A549 (cell line): Measurements from ENCODE around the gene CCDC18. TPM values are rescaled to one million over a fixed set of nuclear protein-coding genes. Genes with fewer than 3 reads are reported as not detected.

ENCODE experiments used
- ATAC-seq, 2 experiments: fragments of 200-7000 bp in 1 of 2; fragments of >200 bp in 1 of 2; cut with Nextera tagmentation in 1 of 2; cut with Tn5 transposase in 1 of 2; 3 replicates each; pipeline versions ENCODE4 v1.8.0 to v1.9.1; 2018 to 2020; ENCODE audit warnings: mild to moderate bottlenecking in 1 of 2, moderate library complexity in 1 of 2
- CTCF ChIA-PET: fragments of 300-600 bp; sonication (Branson Sonifier 250); formaldehyde crosslinking; extraction: SDS; loops from one replicate; lab custom pipeline; 2021; ENCODE audit warnings: antibody characterized with exemption, inconsistent platforms; lab: Yijun Ruan, JAX
- POLR2A ChIA-PET: fragments of 350-600 bp; formaldehyde crosslinking; extraction: SDS; loops from one replicate; lab custom pipeline; 2021; ENCODE audit warnings: antibody characterized with exemption, inconsistent platforms; lab: Yijun Ruan, JAX
- DNase-seq, 2 experiments: peaks; one replicate each; pipeline versions ENCODE4 v3.0.0 to v3.0.0-alpha.2; 2011 to 2016; ENCODE audit warnings: low read depth in 1 of 2, low spot score in 1 of 2
- FAIRE-seq: peaks from 2 replicates; lab custom pipeline; 2011; peaks lifted over from hg19 to GRCh38; lab: Jason Lieb, UNC
- H3K27ac ChIP-seq, 2 experiments: fragments of >200 bp; sonication (Bioruptor Twin); formaldehyde crosslinking; 3 replicates each; pipeline ENCODE4 v1.5.1; 2016 to 2017
- H3K4me1 ChIP-seq: fragments of >200 bp; sonication (Bioruptor Twin); formaldehyde crosslinking; 3 replicates; pipeline ENCODE4 v1.6.1; 2016
- H3K4me2 ChIP-seq: fragments of >200 bp; sonication (Bioruptor Twin); formaldehyde crosslinking; 3 replicates; pipeline ENCODE4 v1.6.1; 2016
- H3K4me3 ChIP-seq: fragments of >200 bp; sonication (Bioruptor Twin); formaldehyde crosslinking; 3 replicates; pipeline ENCODE4 v1.5.1; 2016
- H3K9me3 ChIP-seq: fragments of >200 bp; sonication (Bioruptor Twin); formaldehyde crosslinking; 3 replicates; pipeline ENCODE4 v1.6.1; 2016
- CBX2 ChIP-seq: fragments of 200-600 bp; sonication (generic); IDR thresholded peaks from 2 replicates; pipeline ENCODE4 v1.6.1; 2016; ENCODE audit warnings: low read depth, mild to moderate bottlenecking, borderline replicate concordance
- CBX8 ChIP-seq: fragments of 200-600 bp; sonication (generic); IDR thresholded peaks from 2 replicates; pipeline ENCODE4 v1.6.1; 2016
- CEBPB ChIP-seq, 2 experiments: fragments of >200 bp in 1 of 2; sonication (Bioruptor Twin) in 1 of 2; formaldehyde crosslinking in 1 of 2; IDR thresholded peaks; 2 replicates each; pipeline ENCODE4 v1.6.1; 2012 to 2016
- CHD2 ChIP-seq: fragments of 150-350 bp; IDR thresholded peaks from 2 replicates; pipeline ENCODE4 v1.6.1; 2014; ENCODE audit warnings: low read length; ENCODE audit not compliant: partially characterized antibody
- ESRRA ChIP-seq: fragments of 150-350 bp; IDR thresholded peaks from 2 replicates; pipeline ENCODE4 v1.6.1; 2014; ENCODE audit warnings: mild to moderate bottlenecking, low read length, borderline replicate concordance
- FOSL2 ChIP-seq, 2 experiments: fragments of 450-650 bp in 1 of 2; fragments of >200 bp in 1 of 2; sonication (Bioruptor Twin) in 1 of 2; formaldehyde crosslinking; IDR thresholded peaks; 2 replicates each; pipeline versions ENCODE4 v1.5.0 to v1.6.1; 2016 to 2020; ENCODE audit warnings: mild to moderate bottlenecking in 1 of 2, moderate library complexity in 1 of 2
- HDAC2 ChIP-seq: fragments of 200-600 bp; sonication (generic); IDR thresholded peaks from 2 replicates; pipeline ENCODE4 v1.6.1; 2016
- HEYL ChIP-seq: fragments of 250-450 bp; sonication (Bioruptor Pico); IDR thresholded peaks from 2 replicates; pipeline ENCODE4 v1.8.0; 2021; ENCODE audit warnings: mild to moderate bottlenecking, moderate library complexity
- KDM5A ChIP-seq: fragments of 200-600 bp; sonication (generic); IDR thresholded peaks from 2 replicates; pipeline ENCODE4 v1.6.1; 2016; ENCODE audit warnings: antibody characterized with exemption, mild to moderate bottlenecking
- MYC ChIP-seq: IDR thresholded peaks from 2 replicates; pipeline ENCODE4 v1.6.1; 2012; ENCODE audit warnings: mild to moderate bottlenecking, inconsistent platforms, low read length, improper control_type of control experiment, borderline replicate concordance
- NPAS2 ChIP-seq: fragments of 250-450 bp; sonication (Bioruptor Pico); IDR thresholded peaks from 2 replicates; pipeline ENCODE4 v1.8.0; 2022; ENCODE audit warnings: mild to moderate bottlenecking, moderate library complexity, borderline replicate concordance
- NR3C1 ChIP-seq: fragments of >200 bp; sonication (Bioruptor Twin); formaldehyde crosslinking; IDR thresholded peaks from 3 replicates; pipeline ENCODE4 v1.6.1; 2017
- POLR2A ChIP-seq: IDR thresholded peaks from 2 replicates; pipeline ENCODE4 v1.6.1; 2012; ENCODE audit warnings: mild to moderate bottlenecking, low read length
- RAD21 ChIP-seq, 2 experiments: fragments of >200 bp in 1 of 2; sonication (Bioruptor Twin) in 1 of 2; formaldehyde crosslinking in 1 of 2; IDR thresholded peaks in 1 of 2; conservative IDR thresholded peaks in 1 of 2; 2 replicates in 1 of 2; 3 replicates in 1 of 2; pipeline ENCODE4 v1.6.1; 2012 to 2018; ENCODE audit warnings: inconsistent platforms in 1 of 2
- RARB ChIP-seq: fragments of 250-450 bp; sonication (Bioruptor Pico); IDR thresholded peaks from 2 replicates; pipeline ENCODE4 v1.8.0; 2021; ENCODE audit warnings: mild to moderate bottlenecking, moderate library complexity
- RCOR1 ChIP-seq: fragments of 150-350 bp; IDR thresholded peaks from 2 replicates; pipeline ENCODE4 v1.6.1; 2014; ENCODE audit warnings: antibody characterized with exemption, low read length, low read depth
- RNF2 ChIP-seq: fragments of 200-600 bp; sonication (generic); IDR thresholded peaks from 2 replicates; pipeline ENCODE4 v1.6.1; 2016; ENCODE audit warnings: low read depth, mild to moderate bottlenecking, antibody characterized with exemption, moderate library complexity, borderline replicate concordance
- ZNF302 ChIP-seq: fragments of 250-450 bp; sonication (Bioruptor Pico); IDR thresholded peaks from 2 replicates; pipeline ENCODE4 v1.9.0; 2021; ENCODE audit warnings: inconsistent platforms, mild to moderate bottlenecking, moderate library complexity
- WGBS: methylation state at CpG from one replicate; pipeline ENCODE4 v1.1.6; 2017; ENCODE audit errors: missing lambda C conversion rate; 5-methylcytosine and 5-hydroxymethylcytosine counted together
- polyA minus RNA-seq: library from RNA; depleted of rRNA, polyadenylated mRNA; stranded (reverse); fragments of >200 nt; gene quantifications from 2 replicates; pipeline ENCODE4 v1.2.3, GENCODE V29; 2011; rRNA and poly(A)+ RNA removed
- polyA plus RNA-seq, 4 experiments: library from polyadenylated mRNA; depleted of rRNA in 3 of 4; stranded (reverse); fragments of >200 nt; fragmentation: RNase III in 1 of 4; extraction: RNeasy Plus Mini Kit Qiagen cat#74134 plus additional on column Dnase treatment in 1 of 4; gene quantifications; 2 replicates in 3 of 4; 3 replicates in 1 of 4; pipeline ENCODE4 v1.2.3, GENCODE V29; 2011 to 2017
- TF ChIP-seq, protein P1 (sequence below): fragments of 250-450 bp; sonication (Bioruptor Pico); IDR thresholded peaks from 2 replicates; pipeline ENCODE4 v1.5.0; 2020; ENCODE audit warnings: low read depth, mild to moderate bottlenecking, moderate library complexity
- TF ChIP-seq, protein P2 (sequence below): fragments of 150-350 bp; IDR thresholded peaks from 2 replicates; pipeline ENCODE4 v1.6.1; 2014; ENCODE audit warnings: low read depth, mild to moderate bottlenecking, low read length
- TF ChIP-seq, protein P3 (sequence below): fragments of >200 bp; sonication (Bioruptor Twin); formaldehyde crosslinking; IDR thresholded peaks from 2 replicates; pipeline ENCODE4 v1.6.1; 2016
- TF ChIP-seq, protein P4 (sequence below): IDR thresholded peaks from 2 replicates; pipeline ENCODE4 v1.6.1; 2012
- TF ChIP-seq, protein P5 (sequence below): fragments of >200 bp; sonication (Bioruptor Twin); formaldehyde crosslinking; IDR thresholded peaks from 3 replicates; pipeline ENCODE4 v1.5.1; 2016
- TF ChIP-seq, protein P6 (sequence below): IDR thresholded peaks from 2 replicates; pipeline ENCODE4 v1.6.1; 2012; ENCODE audit warnings: low read depth, borderline replicate concordance
- TF ChIP-seq, protein P7 (sequence below): fragments of >200 bp; sonication (Bioruptor Twin); formaldehyde crosslinking; IDR thresholded peaks from 3 replicates; pipeline ENCODE4 v1.6.1; 2016

CCDC18 gene, protein sequence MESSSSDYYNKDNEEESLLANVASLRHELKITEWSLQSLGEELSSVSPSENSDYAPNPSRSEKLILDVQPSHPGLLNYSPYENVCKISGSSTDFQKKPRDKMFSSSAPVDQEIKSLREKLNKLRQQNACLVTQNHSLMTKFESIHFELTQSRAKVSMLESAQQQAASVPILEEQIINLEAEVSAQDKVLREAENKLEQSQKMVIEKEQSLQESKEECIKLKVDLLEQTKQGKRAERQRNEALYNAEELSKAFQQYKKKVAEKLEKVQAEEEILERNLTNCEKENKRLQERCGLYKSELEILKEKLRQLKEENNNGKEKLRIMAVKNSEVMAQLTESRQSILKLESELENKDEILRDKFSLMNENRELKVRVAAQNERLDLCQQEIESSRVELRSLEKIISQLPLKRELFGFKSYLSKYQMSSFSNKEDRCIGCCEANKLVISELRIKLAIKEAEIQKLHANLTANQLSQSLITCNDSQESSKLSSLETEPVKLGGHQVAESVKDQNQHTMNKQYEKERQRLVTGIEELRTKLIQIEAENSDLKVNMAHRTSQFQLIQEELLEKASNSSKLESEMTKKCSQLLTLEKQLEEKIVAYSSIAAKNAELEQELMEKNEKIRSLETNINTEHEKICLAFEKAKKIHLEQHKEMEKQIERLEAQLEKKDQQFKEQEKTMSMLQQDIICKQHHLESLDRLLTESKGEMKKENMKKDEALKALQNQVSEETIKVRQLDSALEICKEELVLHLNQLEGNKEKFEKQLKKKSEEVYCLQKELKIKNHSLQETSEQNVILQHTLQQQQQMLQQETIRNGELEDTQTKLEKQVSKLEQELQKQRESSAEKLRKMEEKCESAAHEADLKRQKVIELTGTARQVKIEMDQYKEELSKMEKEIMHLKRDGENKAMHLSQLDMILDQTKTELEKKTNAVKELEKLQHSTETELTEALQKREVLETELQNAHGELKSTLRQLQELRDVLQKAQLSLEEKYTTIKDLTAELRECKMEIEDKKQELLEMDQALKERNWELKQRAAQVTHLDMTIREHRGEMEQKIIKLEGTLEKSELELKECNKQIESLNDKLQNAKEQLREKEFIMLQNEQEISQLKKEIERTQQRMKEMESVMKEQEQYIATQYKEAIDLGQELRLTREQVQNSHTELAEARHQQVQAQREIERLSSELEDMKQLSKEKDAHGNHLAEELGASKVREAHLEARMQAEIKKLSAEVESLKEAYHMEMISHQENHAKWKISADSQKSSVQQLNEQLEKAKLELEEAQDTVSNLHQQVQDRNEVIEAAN (N-terminal part only)
- polyA plus RNA-seq (2011; rRNA removed) (4.6 and 9.8 TPM in 2 replicates), polyA plus RNA-seq (2017; fragmentation: RNase III; extraction: RNeasy Plus Mini Kit Qiagen cat#74134 plus additional on column Dnase treatment) (8.5 to 10.3 TPM (median 10.0 TPM) in 3 replicates), polyA minus RNA-seq (1.6 and 3.1 TPM in 2 replicates)
- 1.5 and 2.0 TPM in 2 replicates for polyA plus RNA-seq (2012; cell fraction: cytosol; rRNA removed)
- polyA plus RNA-seq (2012; cell fraction: nucleus; rRNA removed) = 1.7 and 1.8 TPM in 2 replicates

DNA sequence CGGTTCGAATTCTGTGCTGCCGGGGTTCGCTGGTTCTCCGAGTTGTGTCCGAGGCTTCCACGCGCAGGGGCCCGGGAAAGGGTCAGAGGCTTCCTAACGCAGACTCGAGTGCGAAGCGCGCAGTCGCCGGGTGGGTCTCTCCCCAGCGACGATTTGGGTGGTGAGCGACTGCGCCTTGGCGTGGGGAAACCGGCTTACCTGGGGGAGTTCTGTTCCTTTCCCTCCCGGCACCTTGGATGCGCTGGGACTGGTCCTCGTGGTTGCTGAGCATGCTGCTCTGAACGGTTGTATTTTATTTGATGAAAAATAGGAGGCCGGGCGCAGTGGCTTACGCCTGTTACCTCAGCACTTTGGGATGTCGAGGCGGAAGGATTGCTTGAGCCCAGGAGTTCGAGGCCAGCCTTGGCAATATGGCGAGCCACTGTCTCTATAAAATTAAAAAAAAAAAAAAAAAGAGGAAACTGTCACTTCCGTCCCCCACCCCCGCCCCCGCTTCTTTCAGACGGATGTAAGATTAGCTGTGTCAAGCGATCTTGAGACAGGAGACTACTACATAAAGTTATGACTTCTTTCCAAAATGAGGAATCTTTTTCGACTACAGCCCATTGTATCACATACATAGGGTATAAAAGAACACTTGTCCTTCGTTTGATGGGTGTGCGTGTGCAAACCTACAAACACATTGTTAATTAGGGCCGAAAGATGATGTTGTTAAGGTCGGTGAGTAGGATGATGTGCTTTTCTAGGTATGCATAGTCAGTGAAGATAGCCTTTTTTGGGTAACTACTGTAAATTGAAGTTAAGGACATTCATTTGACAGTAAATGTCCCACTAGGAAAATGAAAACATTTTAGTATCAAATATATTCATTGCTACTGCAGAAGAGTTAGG is at the start of gene CCDC18:
Gene CCDC18, plus strand, starts transcription at position 2 of the 891 bp plus-strand sequence. CDS start 2,638 bp downstream, outside the sequence.
- Histone ChIP-seq H3K9me3 (no peaks in the 10 kb centered on the region), H3K27ac (peak within 1 kb of the TSS; percentile 81 to 94), H3K4me1 (peaks cover 34% of the 10 kb centered on the region; the same call in 2 of the 3 replicates), H3K4me3 (peak within 1 kb of the TSS; percentile 60), H3K4me2 (peak within 1 kb of the TSS; percentile 92)
- peak in 1 of 2 experiments; percentile 64 for DNase-seq
- no peak for FAIRE-seq
- peak in 1 of 2 experiments; percentile 31; a peak in 5 of 6 replicates for ATAC-seq
- 5% methylated on average over 23 of the region's 43 CpGs for WGBS
- POLR2A ChIA-PET = no interaction called here
- CTCF ChIA-PET = interaction anchor here (0.6 kb wide), 1 partner anchor 113 kb away, joined by 3 read pairs; no protein-coding TSS in a partner anchor
- TF ChIP-seq FOSL2 (IDR thresholded peaks at IDR 0.05) = no peak
- TF ChIP-seq FOSL2 (CRISPR knock-in tag; IDR thresholded peaks at IDR 0.05) = no peak
- no peak for TF ChIP-seq CEBPB (IDR thresholded peaks at IDR 0.05)
- no peak for TF ChIP-seq NR3C1
- no peak for TF ChIP-seq ZNF302 (CRISPR knock-in tag)
- no peak for TF ChIP-seq RNF2
- no peak for TF ChIP-seq HEYL (CRISPR knock-in tag)
- no peak for TF ChIP-seq RAD21 (conservative IDR thresholded peaks at IDR 0.05 in 1 of 2, IDR thresholded peaks at IDR 0.05 in 1 of 2)
- no peak for TF ChIP-seq NPAS2
- TF ChIP-seq HDAC2 = peak; percentile 88; the same call in 1 of the 2 replicates
- TF ChIP-seq ESRRA = no peak
- TF ChIP-seq RARB (CRISPR knock-in tag) = no peak
- no peak for TF ChIP-seq MYC
- TF ChIP-seq, protein P1, sequence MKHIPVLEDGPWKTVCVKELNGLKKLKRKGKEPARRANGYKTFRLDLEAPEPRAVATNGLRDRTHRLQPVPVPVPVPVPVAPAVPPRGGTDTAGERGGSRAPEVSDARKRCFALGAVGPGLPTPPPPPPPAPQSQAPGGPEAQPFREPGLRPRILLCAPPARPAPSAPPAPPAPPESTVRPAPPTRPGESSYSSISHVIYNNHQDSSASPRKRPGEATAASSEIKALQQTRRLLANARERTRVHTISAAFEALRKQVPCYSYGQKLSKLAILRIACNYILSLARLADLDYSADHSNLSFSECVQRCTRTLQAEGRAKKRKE = no peak
- 0 out of 2 replicates have a peak, but pooled peaks have one; percentile 6 for TF ChIP-seq POLR2A
- TF ChIP-seq, protein P2, sequence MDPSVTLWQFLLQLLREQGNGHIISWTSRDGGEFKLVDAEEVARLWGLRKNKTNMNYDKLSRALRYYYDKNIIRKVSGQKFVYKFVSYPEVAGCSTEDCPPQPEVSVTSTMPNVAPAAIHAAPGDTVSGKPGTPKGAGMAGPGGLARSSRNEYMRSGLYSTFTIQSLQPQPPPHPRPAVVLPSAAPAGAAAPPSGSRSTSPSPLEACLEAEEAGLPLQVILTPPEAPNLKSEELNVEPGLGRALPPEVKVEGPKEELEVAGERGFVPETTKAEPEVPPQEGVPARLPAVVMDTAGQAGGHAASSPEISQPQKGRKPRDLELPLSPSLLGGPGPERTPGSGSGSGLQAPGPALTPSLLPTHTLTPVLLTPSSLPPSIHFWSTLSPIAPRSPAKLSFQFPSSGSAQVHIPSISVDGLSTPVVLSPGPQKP = no peak
- TF ChIP-seq, protein P3, sequence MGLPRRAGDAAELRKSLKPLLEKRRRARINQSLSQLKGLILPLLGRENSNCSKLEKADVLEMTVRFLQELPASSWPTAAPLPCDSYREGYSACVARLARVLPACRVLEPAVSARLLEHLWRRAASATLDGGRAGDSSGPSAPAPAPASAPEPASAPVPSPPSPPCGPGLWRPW = no peak
- TF ChIP-seq CBX2 = no peak
- no peak for TF ChIP-seq RCOR1
- no peak for TF ChIP-seq CHD2
- 0 out of 2 replicates have a peak, but pooled peaks have one; percentile 38 for TF ChIP-seq KDM5A
- TF ChIP-seq, protein P4, sequence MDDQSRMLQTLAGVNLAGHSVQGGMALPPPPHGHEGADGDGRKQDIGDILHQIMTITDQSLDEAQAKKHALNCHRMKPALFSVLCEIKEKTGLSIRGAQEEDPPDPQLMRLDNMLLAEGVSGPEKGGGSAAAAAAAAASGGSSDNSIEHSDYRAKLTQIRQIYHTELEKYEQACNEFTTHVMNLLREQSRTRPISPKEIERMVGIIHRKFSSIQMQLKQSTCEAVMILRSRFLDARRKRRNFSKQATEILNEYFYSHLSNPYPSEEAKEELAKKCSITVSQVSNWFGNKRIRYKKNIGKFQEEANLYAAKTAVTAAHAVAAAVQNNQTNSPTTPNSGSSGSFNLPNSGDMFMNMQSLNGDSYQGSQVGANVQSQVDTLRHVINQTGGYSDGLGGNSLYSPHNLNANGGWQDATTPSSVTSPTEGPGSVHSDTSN = no peak
- TF ChIP-seq, protein P5, sequence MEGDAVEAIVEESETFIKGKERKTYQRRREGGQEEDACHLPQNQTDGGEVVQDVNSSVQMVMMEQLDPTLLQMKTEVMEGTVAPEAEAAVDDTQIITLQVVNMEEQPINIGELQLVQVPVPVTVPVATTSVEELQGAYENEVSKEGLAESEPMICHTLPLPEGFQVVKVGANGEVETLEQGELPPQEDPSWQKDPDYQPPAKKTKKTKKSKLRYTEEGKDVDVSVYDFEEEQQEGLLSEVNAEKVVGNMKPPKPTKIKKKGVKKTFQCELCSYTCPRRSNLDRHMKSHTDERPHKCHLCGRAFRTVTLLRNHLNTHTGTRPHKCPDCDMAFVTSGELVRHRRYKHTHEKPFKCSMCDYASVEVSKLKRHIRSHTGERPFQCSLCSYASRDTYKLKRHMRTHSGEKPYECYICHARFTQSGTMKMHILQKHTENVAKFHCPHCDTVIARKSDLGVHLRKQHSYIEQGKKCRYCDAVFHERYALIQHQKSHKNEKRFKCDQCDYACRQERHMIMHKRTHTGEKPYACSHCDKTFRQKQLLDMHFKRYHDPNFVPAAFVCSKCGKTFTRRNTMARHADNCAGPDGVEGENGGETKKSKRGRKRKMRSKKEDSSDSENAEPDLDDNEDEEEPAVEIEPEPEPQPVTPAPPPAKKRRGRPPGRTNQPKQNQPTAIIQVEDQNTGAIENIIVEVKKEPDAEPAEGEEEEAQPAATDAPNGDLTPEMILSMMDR = no peak
- no peak for TF ChIP-seq CBX8
- TF ChIP-seq, protein P6, sequence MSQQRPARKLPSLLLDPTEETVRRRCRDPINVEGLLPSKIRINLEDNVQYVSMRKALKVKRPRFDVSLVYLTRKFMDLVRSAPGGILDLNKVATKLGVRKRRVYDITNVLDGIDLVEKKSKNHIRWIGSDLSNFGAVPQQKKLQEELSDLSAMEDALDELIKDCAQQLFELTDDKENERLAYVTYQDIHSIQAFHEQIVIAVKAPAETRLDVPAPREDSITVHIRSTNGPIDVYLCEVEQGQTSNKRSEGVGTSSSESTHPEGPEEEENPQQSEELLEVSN = peak; percentile 41; the same call in 1 of the 2 replicates
- TF ChIP-seq, protein P7, sequence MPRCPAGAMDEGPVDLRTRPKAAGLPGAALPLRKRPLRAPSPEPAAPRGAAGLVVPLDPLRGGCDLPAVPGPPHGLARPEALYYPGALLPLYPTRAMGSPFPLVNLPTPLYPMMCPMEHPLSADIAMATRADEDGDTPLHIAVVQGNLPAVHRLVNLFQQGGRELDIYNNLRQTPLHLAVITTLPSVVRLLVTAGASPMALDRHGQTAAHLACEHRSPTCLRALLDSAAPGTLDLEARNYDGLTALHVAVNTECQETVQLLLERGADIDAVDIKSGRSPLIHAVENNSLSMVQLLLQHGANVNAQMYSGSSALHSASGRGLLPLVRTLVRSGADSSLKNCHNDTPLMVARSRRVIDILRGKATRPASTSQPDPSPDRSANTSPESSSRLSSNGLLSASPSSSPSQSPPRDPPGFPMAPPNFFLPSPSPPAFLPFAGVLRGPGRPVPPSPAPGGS = no peak
